ENCODE measurements around the gene DHRS12.
"Not testable (repeated sequence)": the region's sequence is repeated elsewhere in the genome, so short reads cannot be mapped to it uniquely, and the experiment has no call there.

DHRS12 gene

GRCh38 chr13:51837016-51837415, 33.1 kb upstream of the DHRS12 start:
- DNase-seq (ENCODE audit: low spot score in 2 of 2), result no peak
- no peaks in the 10 kb centered on the region for H3K9me3 ChIP-seq
- peaks cover 2% of the 10 kb centered on the region; the same call in 1 of the 2 replicates for H3K27me3 ChIP-seq (ENCODE audit: low read depth)
- H3K4me3 ChIP-seq, result no peak overlapping the region
- H3K36me3 ChIP-seq (replicated peaks), result no peaks in the 10 kb centered on the region
- in situ Hi-C loops (cut with MboI; ENCODE audit: low sequenced_read_pairs), result no loop called here
- no peaks in the 10 kb centered on the region; the same call in 1 of the 2 replicates for H3K4me1 ChIP-seq

GRCh38 chr13:51834581-51835171, 30.7 kb upstream of the DHRS12 start:
- DNase-seq (ENCODE audit: low spot score in 2 of 2), result no peak
- H3K36me3 ChIP-seq (replicated peaks), result no peaks in the 10 kb centered on the region
- H3K27me3 ChIP-seq (ENCODE audit: low read depth), result peaks cover 2% of the 10 kb centered on the region; the same call in 1 of the 2 replicates
- H3K9me3 ChIP-seq, result no peaks in the 10 kb centered on the region
- in situ Hi-C loops (cut with MboI; ENCODE audit: low sequenced_read_pairs), result no loop called here
- H3K4me3 ChIP-seq, result no peak overlapping the region
- no peaks in the 10 kb centered on the region; the same call in 1 of the 2 replicates for H3K4me1 ChIP-seq

DNA sequence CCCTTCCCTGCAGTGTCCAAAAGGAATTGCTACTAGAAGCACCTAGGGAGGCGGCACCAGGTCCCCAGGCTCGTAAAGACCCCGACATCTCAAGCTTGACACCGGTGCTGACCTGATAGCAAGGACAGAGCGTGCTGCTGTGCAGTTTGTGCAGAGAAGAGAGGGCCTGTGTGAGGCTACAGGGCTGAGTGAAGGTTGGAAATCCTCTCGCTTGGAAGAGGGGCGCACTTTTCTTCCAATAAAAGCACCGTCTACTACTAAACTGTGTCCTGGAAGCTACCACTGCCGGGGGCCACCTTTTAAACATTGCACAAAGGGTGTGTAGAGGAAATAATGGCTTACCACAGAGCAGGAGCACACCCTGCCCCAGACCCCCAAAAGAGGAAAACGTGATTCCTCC, 30.0 kb upstream of the DHRS12 start:
- Histone ChIP-seq H3K9me3 (no peaks in the 10 kb centered on the region), H3K4me1 (no peaks in the 10 kb centered on the region; the same call in 1 of the 2 replicates), H3K36me3 (replicated peaks) (no peaks in the 10 kb centered on the region), H3K27me3 (ENCODE audit: low read depth) (peaks cover 2% of the 10 kb centered on the region), H3K4me3 (no peak overlapping the region)
- in situ Hi-C loops (cut with MboI; ENCODE audit: low sequenced_read_pairs), result no loop called here
- no peak for DNase-seq (ENCODE audit: low spot score in 2 of 2)

GRCh38 chr13:51832471-51833152, 28.6 kb upstream of the DHRS12 start:
- in situ Hi-C loops (cut with MboI; ENCODE audit: low sequenced_read_pairs), result no loop called here
- H3K4me3 ChIP-seq, result no peak overlapping the region
- H3K4me1 ChIP-seq, result no peaks in the 10 kb centered on the region; the same call in 1 of the 2 replicates
- peak; percentile 47 to 65 for DNase-seq (ENCODE audit: low spot score in 2 of 2)
- peaks cover 2% of the 10 kb centered on the region for H3K27me3 ChIP-seq (ENCODE audit: low read depth)
- no peaks in the 10 kb centered on the region for H3K9me3 ChIP-seq
- no peaks in the 10 kb centered on the region for H3K36me3 ChIP-seq (replicated peaks)

DNA sequence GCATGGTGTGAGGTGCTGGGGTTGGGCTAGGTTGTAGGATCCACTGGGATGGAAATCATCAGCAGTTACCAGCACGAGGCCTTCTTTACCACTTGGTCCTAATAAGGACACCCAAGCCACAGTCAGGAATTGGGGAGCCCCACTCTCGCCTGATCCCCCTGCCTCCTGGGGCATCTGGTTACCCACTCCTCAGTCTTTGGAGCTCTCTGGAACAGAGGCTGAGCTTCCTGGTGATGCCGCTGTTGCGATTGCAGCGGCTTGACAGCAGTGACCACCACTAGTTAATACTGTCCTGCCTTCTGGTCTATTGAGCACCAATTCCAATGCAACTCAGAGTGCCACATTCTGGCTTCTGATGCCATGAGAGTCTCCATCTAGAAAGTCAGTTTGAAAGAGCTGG, 27.6 kb upstream of the DHRS12 start:
- Histone ChIP-seq H3K4me3 (no peak overlapping the region), H3K27me3 (ENCODE audit: low read depth) (peaks cover 2% of the 10 kb centered on the region), H3K4me1 (no peaks in the 10 kb centered on the region; the same call in 1 of the 2 replicates), H3K9me3 (no peaks in the 10 kb centered on the region), H3K36me3 (replicated peaks) (no peaks in the 10 kb centered on the region)
- in situ Hi-C loops (cut with MboI; ENCODE audit: low sequenced_read_pairs), result no loop called here
- DNase-seq (ENCODE audit: low spot score in 2 of 2), result no peak

DNA sequence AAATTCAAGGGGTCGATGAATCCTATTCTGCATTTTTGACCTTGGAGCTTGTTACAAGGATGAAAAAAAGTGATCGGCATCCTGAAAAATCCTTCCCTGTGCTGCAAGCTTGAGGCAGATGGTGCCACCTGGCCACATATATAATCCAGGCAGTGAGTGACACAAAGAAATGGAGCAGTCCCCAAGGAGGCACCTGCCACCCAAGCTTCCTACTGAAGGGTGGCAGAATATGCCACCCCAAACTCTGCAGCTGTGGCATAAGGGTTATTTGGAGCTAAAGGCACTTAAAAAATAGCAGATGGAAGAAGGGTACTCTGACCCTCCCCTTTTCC, 25.6 kb upstream of the DHRS12 start:
- no peaks in the 10 kb centered on the region for H3K36me3 ChIP-seq (replicated peaks)
- DNase-seq (ENCODE audit: low spot score in 2 of 2), result no peak
- H3K4me3 ChIP-seq, result no peak overlapping the region
- no peaks in the 10 kb centered on the region for H3K9me3 ChIP-seq
- in situ Hi-C loops (cut with MboI; ENCODE audit: low sequenced_read_pairs), result no loop called here
- peaks cover 3% of the 10 kb centered on the region; the same call in 1 of the 2 replicates for H3K4me1 ChIP-seq
- H3K27me3 ChIP-seq (ENCODE audit: low read depth), result peaks cover 2% of the 10 kb centered on the region

GRCh38 chr13:51828730-51829567, 25.0 kb upstream of the DHRS12 start:
- peaks cover 2% of the 10 kb centered on the region for H3K27me3 ChIP-seq (ENCODE audit: low read depth)
- in situ Hi-C loops (cut with MboI; ENCODE audit: low sequenced_read_pairs), result no loop called here
- H3K4me3 ChIP-seq, result no peak overlapping the region
- no peaks in the 10 kb centered on the region for H3K36me3 ChIP-seq (replicated peaks)
- H3K4me1 ChIP-seq, result peaks cover 3% of the 10 kb centered on the region; the same call in 1 of the 2 replicates
- H3K9me3 ChIP-seq, result no peaks in the 10 kb centered on the region
- no peak for DNase-seq (ENCODE audit: low spot score in 2 of 2)

DNA sequence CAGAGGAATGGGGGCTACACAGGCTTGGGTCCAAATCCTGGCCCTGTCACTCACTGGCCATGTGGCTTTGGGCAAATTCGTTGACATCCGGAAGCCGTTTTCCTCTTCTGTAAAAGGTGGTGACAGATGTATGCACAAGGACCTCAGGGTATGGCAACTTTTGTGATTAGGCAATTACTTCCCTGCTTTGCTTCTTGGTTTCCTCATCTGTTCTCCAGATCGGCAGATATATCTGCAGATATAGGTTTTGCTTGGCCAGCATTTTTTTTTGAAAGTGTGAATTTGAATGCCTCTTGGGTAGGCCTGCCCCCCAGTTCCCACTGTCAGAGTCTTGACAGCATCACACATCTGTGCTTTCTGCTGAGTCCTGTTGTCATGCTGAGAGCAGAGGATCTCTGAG, 23.3 kb upstream of the DHRS12 start:
- H3K36me3 ChIP-seq (replicated peaks), result no peaks in the 10 kb centered on the region
- H3K27me3 ChIP-seq (ENCODE audit: low read depth), result no peaks in the 10 kb centered on the region; the same call in 1 of the 2 replicates
- peaks cover 3% of the 10 kb centered on the region; the same call in 1 of the 2 replicates for H3K4me1 ChIP-seq
- in situ Hi-C loops (cut with MboI; ENCODE audit: low sequenced_read_pairs), result no loop called here
- H3K9me3 ChIP-seq, result no peaks in the 10 kb centered on the region
- no peak for DNase-seq (ENCODE audit: low spot score in 2 of 2)
- no peak overlapping the region for H3K4me3 ChIP-seq

DNA sequence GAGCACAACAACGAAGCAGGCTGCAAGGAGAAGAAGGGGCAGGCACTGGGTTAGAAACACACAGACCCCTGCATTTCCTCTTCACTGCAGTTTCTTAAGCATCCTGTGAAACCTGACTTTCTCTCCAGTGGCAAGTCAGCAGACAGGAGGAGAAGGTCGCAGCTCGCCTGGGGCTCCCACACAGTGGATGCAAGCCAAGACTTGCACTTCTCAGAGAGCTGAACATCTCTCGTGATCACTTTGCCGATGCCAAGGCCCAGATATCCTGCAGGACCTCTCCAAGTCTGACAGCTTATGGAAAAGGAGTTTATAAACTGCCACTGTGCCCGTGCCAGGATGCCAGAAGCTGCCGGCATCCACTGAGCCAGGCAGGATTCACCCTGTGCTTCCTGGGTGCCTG, 22.6 kb upstream of the DHRS12 start:
- Histone ChIP-seq H3K36me3 (replicated peaks) (no peaks in the 10 kb centered on the region), H3K27me3 (ENCODE audit: low read depth) (peaks cover 2% of the 10 kb centered on the region; the same call in 1 of the 2 replicates), H3K4me3 (no peak overlapping the region), H3K4me1 (peaks cover 3% of the 10 kb centered on the region; the same call in 1 of the 2 replicates), H3K9me3 (no peaks in the 10 kb centered on the region)
- in situ Hi-C loops (cut with MboI; ENCODE audit: low sequenced_read_pairs), result no loop called here
- DNase-seq (ENCODE audit: low spot score in 2 of 2), result no peak

DNA sequence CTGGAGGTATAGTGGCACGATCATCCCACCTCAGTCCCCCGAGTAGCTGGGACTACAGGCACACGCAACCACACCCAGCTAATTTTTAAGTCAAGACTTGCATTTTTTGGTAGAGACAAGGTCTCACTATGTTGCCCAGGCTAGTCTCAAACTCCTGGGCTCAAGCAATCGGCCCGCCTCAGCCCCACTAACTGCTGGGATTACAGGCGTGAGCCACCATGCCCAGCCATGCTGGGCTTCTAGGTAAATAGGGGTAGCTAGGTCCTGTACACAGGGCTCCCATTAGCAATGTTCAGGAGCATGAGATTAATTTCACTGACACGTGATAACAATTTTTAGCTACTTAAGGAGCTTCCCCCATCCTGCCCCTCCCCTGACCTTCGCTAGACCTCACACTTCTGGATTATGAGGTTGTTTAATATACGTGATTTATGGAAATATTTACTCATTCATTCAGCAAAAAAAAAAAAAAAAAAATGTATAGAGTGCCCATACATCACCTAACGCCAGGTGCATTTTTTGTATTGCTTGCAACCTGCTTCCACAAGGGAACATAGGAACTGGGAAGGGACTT, 21.8 kb upstream of the DHRS12 start:
- H3K4me1 ChIP-seq, result peaks cover 3% of the 10 kb centered on the region; the same call in 1 of the 2 replicates
- peaks cover 2% of the 10 kb centered on the region; the same call in 1 of the 2 replicates for H3K27me3 ChIP-seq (ENCODE audit: low read depth)
- in situ Hi-C loops (cut with MboI; ENCODE audit: low sequenced_read_pairs), result no loop called here
- H3K9me3 ChIP-seq, result no peaks in the 10 kb centered on the region
- no peak overlapping the region for H3K4me3 ChIP-seq
- H3K36me3 ChIP-seq (replicated peaks), result no peaks in the 10 kb centered on the region
- DNase-seq (ENCODE audit: low spot score in 2 of 2), result no peak

GRCh38 chr13:51825165-51825592, 21.2 kb upstream of the DHRS12 start:
- H3K27me3 ChIP-seq (ENCODE audit: low read depth), result peaks cover 4% of the 10 kb centered on the region
- H3K36me3 ChIP-seq (replicated peaks), result no peaks in the 10 kb centered on the region
- no peaks in the 10 kb centered on the region for H3K9me3 ChIP-seq
- in situ Hi-C loops (cut with MboI; ENCODE audit: low sequenced_read_pairs), result no loop called here
- DNase-seq (ENCODE audit: low spot score in 2 of 2), result no peak
- H3K4me3 ChIP-seq, result no peak overlapping the region
- H3K4me1 ChIP-seq, result peaks cover 3% of the 10 kb centered on the region; the same call in 1 of the 2 replicates

- not testable (repeated sequence) for H3K9me3 ChIP-seq; H3K4me3 ChIP-seq; H3K4me1 ChIP-seq; H3K27me3 ChIP-seq (ENCODE audit: low read depth); DNase-seq (ENCODE audit: low spot score in 2 of 2); H3K36me3 ChIP-seq (replicated peaks)
- in situ Hi-C loops (cut with MboI; ENCODE audit: low sequenced_read_pairs), result loop anchor here (5.0 kb wide), 1 partner anchor 298 kb away; no protein-coding TSS in a partner anchor
Observed at GRCh38 chr13:51824712-51825111, 20.7 kb upstream of the DHRS12 start.

- Histone ChIP-seq H3K27me3 (ENCODE audit: low read depth) (peaks cover 11% of the 10 kb centered on the region), H3K4me3 (no peak overlapping the region), H3K9me3 (no peaks in the 10 kb centered on the region), H3K4me1 (peaks cover 3% of the 10 kb centered on the region; the same call in 1 of the 2 replicates), H3K36me3 (replicated peaks) (no peaks in the 10 kb centered on the region)
- in situ Hi-C loops (cut with MboI; ENCODE audit: low sequenced_read_pairs), result loop anchor here (5.0 kb wide), 1 partner anchor 298 kb away; no protein-coding TSS in a partner anchor
- DNase-seq (ENCODE audit: low spot score in 2 of 2), result no peak
Observed at GRCh38 chr13:51823863-51824262, 19.9 kb upstream of the DHRS12 start.
